Small intestine (tissue), 16 donors: ENCODE data around the gene IL22. TPM values are rescaled to one million over a fixed set of nuclear protein-coding genes. Genes with fewer than 3 reads are reported as not detected.
A peak's percentile ranks its signal among the peaks of the same experiment; 100 is the strongest.

Experiments
- DNase-seq, 2 donors: peaks; one replicate each; pipeline versions ENCODE4 v3.0.0 to v3.0.0-alpha.2; 2013
- FAIRE-seq: peaks from 2 replicates; lab custom pipeline; 2012; peaks lifted over from hg19 to GRCh38; lab: Jason Lieb, UNC
- H3K27ac ChIP-seq, 3 donors: one replicate each; pipeline ENCODE4 v1.5.1; 2013; ENCODE audit warnings: low read length in 2 of 3, mild to moderate bottlenecking in 2 of 3, control low read depth in 1 of 3, inconsistent platforms in 1 of 3, low read depth in 1 of 3, moderate library complexity in 1 of 3
- H3K27me3 ChIP-seq, 3 donors: one replicate each; pipeline ENCODE4 v1.6.1; 2013; ENCODE audit warnings: low read length in 3 of 3, inconsistent platforms in 1 of 3; ENCODE audit not compliant: control insufficient read depth in 3 of 3, insufficient read depth in 3 of 3
- H3K36me3 ChIP-seq, 3 donors: one replicate each; pipeline ENCODE4 v1.6.1; 2013; ENCODE audit warnings: low read length in 3 of 3, inconsistent platforms in 1 of 3, low read depth in 1 of 3, mild to moderate bottlenecking in 1 of 3, moderate library complexity in 1 of 3; ENCODE audit not compliant: control insufficient read depth in 3 of 3, insufficient read depth in 2 of 3
- H3K4me1 ChIP-seq, 3 donors: one replicate each; pipeline ENCODE4 v1.6.1; 2013; ENCODE audit warnings: low read length in 2 of 3, inconsistent platforms in 1 of 3, low read depth in 1 of 3, mild to moderate bottlenecking in 1 of 3, moderate library complexity in 1 of 3; ENCODE audit not compliant: control insufficient read depth in 3 of 3, insufficient read depth in 2 of 3
- H3K4me3 ChIP-seq, 3 donors: one replicate each; pipeline ENCODE4 v1.5.1; 2013; ENCODE audit warnings: low read length in 3 of 3, control low read depth in 1 of 3, inconsistent platforms in 1 of 3, low read depth in 1 of 3, mild to moderate bottlenecking in 1 of 3, moderate library complexity in 1 of 3
- H3K9me3 ChIP-seq, 2 donors: one replicate each; pipeline ENCODE4 v1.6.1; 2013; ENCODE audit warnings: low read depth in 1 of 2, low read length in 1 of 2; ENCODE audit not compliant: control insufficient read depth in 2 of 2, insufficient read depth in 1 of 2
- WGBS, 3 donors: extraction: QIAGEN DNeasy Blood & Tissue Kit; methylation state at CpG; one replicate each; pipeline ENCODE4 v1.1.7; 2013; 5-methylcytosine and 5-hydroxymethylcytosine counted together
- long read RNA-seq, 10 donors: transcript quantifications; one replicate each; lab custom pipeline, GENCODE V29; 2026
- polyA plus RNA-seq, 4 donors: library from polyadenylated mRNA; stranded (reverse) in 3 of 4; unstranded in 1 of 4; fragments of 200-250 nt in 3 of 4; fragments of 120-200 nt in 1 of 4; gene quantifications; one replicate each; pipeline versions ENCODE4 v1.2.1 to v1.2.3, GENCODE V29; 2013
- donor health status: healthy with polysubstance abuse.
- donor health status: control.
- donor health status: control.
- donor health status: Bipolar disorder and iron deficiency.
- donor health status: healthy.

IL22 gene, protein sequence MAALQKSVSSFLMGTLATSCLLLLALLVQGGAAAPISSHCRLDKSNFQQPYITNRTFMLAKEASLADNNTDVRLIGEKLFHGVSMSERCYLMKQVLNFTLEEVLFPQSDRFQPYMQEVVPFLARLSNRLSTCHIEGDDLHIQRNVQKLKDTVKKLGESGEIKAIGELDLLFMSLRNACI
- not detected for polyA plus RNA-seq
- long read RNA-seq, donor 1 = 0 reads
- long read RNA-seq, donor 2 = 0 reads
- long read RNA-seq, donor 3 = 0 reads
- long read RNA-seq, donor 4 = 0 reads
- long read RNA-seq, donor 5 = 0 reads
- long read RNA-seq, donor 6 = 0 reads
- long read RNA-seq, donor 7 = 0 reads
- long read RNA-seq, donor 8 = 0 reads
- long read RNA-seq, donor 9 = 0 reads
- long read RNA-seq, donor 10 = 0 reads

DNA sequence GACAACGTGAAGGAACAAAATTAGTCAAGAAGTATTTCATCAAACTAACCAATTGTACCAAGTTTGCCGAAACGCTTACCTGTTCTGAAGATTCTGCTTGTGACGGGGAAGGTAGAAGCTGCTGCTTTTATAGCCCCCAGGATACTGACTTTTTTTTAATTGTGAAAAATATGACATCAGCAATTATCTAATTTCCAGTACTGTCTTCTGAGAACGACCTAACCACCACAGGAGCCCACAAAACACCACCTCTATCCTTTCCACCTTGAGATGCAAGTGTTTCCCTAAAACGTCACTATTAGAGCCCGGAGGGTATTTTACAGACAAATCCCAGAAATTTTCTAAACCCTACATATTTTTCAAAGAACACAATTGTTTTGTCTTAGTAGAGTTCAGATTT lies at the start of gene IL22:
TSS of gene IL22 (minus strand) at position 101 of the 400 bp plus-strand sequence. CDS start 156 bp downstream, outside the sequence.
- H3K9me3 ChIP-seq = no peaks in the 10 kb centered on the region
- H3K4me3 ChIP-seq = no peak within 1 kb of the TSS
- DNase-seq (no peak), FAIRE-seq (no peak)
- no peaks in the 10 kb centered on the region for H3K36me3 ChIP-seq
- WGBS, 3 donors = 83 to 89% (median 88%) methylated on average over 7 of the region's 7 CpGs
- no peaks in the 10 kb centered on the region for H3K4me1 ChIP-seq
- peaks cover 0 to 4% (median 0%) of the 10 kb centered on the region in 3 donors for H3K27me3 ChIP-seq
- H3K27ac ChIP-seq = no peak within 1 kb of the TSS

DNA sequence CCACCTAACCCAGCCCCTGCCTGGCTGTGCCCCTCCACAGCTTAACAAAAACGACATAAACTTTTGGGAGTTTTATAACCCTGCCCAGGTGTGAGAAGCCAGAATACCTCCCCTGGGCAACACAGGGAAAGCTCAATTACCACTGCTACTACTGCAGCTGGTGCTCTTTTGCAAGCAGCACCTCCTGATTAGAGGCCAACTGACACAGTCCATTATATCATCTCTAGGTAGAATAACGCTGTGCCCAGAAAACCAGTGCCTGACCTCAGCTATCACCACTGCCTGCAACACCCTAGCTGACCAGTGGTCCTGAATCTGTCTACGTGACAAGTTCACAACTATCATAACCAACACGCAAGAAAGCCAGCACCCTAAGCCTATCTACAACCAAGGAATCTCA lies 44.5 kb upstream of the IL22 start:
- no peak for DNase-seq
- no peak overlapping the region for H3K4me3 ChIP-seq
- H3K36me3 ChIP-seq = peaks cover 0 to 10% (median 0%) of the 10 kb centered on the region in 3 donors
- H3K4me1 ChIP-seq = no peaks in the 10 kb centered on the region
- no peak for FAIRE-seq
- WGBS, 3 donors = 78 to 88% (median 85%) methylated on average over 4 of the region's 4 CpGs
- H3K27ac ChIP-seq = no peak overlapping the region
- no peaks in the 10 kb centered on the region for H3K27me3 ChIP-seq
- no peaks in the 10 kb centered on the region for H3K9me3 ChIP-seq

DNA sequence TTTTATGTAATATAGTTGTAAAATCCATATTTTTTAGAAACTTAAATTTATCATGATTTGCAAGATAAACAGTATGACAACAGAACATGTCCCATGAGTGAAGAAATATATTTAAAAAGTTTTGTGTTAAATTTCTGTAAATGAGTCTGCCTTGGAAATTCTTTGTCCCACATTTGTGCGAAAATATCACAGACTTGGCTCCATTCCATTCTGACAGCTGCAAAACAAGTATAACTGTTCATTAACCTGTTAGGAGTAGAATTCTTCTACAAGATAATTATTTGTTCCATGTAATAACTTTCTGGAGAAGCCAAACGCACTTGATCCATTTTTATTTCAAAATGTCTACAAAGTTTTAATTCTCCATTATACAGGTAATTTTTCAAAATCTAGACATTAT lies 40.8 kb upstream of the IL22 start:
- WGBS, 3 donors = 17 to 40% (median 37%) methylated on average over 2 of the region's 2 CpGs
- FAIRE-seq = peak; percentile 64

DNA sequence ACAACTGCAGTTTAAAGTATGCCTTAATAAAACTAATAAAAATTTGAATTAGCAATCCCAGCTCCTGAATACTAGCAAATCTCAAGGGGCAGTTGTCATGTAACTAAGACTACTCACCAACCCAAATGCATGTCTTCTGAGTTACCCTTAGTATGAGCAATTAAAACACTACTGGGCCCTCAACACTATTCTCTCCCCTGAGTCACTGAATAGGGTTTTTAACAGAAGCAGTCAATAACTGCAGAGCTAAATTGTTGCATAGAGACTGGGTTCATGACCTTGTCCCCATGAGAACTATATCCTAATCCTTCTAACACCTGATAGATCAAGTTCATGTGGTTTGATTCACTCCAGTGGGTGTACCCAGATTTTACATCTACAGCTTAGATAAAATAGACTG lies 39.9 kb upstream of the IL22 start:
- DNase-seq = no peak
- H3K4me3 ChIP-seq = no peak overlapping the region
- no peak overlapping the region for H3K27ac ChIP-seq
- H3K9me3 ChIP-seq = no peaks in the 10 kb centered on the region
- no peaks in the 10 kb centered on the region for H3K4me1 ChIP-seq
- peaks cover 0 to 7% (median 0%) of the 10 kb centered on the region in 3 donors for H3K36me3 ChIP-seq
- no peaks in the 10 kb centered on the region for H3K27me3 ChIP-seq
- no peak for FAIRE-seq

More for the DNA sequence above, 40.8 kb upstream of the IL22 start:
- Histone ChIP-seq H3K9me3 (no peaks in the 10 kb centered on the region), H3K4me1 (no peaks in the 10 kb centered on the region), H3K4me3 (no peak overlapping the region), H3K27ac (no peak overlapping the region), H3K36me3 (peaks cover 0 to 10% (median 0%) of the 10 kb centered on the region in 3 donors), H3K27me3 (no peaks in the 10 kb centered on the region)
- DNase-seq = no peak

DNA sequence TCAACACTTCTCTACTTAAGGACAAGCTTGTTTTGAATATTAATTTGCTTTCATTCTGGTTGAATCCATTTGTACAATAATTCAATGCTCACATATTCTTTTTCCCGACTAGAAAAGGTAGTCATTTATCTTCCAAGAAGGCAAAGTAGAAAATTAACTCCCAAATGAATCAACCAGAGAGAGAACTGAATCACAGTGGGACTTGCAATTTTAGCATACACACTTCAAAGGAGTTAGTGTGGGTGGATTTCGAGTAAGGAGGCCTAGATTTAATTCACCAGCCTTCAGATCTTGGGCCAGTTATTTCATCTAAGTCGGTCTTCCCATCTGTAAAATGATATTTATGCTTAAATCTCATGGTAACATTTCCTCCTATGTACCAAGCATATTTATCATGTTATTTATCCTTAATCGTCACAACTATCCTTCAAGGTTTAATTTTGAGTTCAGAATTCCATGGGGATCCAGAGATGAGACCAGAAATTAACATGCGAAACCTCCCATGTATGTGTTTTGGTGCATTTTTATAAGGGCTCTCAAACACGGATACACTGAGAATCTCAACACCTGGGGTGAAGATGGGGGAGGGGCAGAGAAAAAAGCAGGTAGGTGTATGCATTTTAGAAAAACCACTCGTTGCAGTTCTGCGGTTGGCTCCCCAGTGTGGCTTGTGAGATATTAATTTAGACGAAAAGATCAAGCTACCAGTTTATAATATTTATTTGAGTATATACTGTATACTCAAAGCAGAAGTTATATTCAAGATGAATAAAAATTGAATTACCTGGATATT lies 38.9 kb upstream of the IL22 start:
- no peaks in the 10 kb centered on the region for H3K4me1 ChIP-seq
- H3K36me3 ChIP-seq = no peaks in the 10 kb centered on the region
- FAIRE-seq = no peak
- 80 to 87% (median 82%) methylated on average over 9 of the region's 9 CpGs for WGBS, 3 donors
- no peaks in the 10 kb centered on the region for H3K9me3 ChIP-seq
- no peak overlapping the region for H3K27ac ChIP-seq
- DNase-seq = no peak
- H3K27me3 ChIP-seq = no peaks in the 10 kb centered on the region
- H3K4me3 ChIP-seq = no peak overlapping the region

DNA sequence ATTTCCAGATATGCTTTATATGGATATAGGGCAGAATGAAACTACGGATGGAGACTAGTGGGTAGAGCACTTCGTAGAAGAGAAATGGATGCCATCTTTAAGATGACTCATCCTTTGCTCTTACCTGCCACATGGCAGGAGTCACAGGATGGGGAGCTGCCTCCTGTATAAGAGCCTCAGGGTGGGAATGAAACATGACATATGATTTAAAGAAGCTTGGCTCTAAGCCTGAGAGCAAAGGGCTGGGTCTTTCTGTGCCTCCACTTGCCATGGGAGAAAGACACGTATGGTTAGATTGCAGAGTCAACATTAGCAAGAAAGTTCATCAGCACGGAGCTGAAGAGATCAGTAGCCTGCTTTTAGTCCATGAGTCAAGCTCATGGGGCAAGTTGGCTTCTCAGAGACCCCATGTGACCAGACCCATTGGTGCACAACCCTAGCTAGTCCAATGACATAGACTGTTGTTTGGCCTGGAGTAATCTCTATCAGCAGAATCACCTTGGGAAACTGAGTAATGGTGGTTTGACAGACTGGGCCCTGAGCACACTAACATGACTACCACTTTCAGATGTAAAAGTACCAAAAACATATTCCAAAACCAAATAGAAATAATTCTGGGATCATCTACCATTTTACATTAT lies 38.1 kb upstream of the IL22 start:
- Histone ChIP-seq H3K4me1 (no peaks in the 10 kb centered on the region), H3K27ac (no peak overlapping the region), H3K27me3 (no peaks in the 10 kb centered on the region), H3K9me3 (no peaks in the 10 kb centered on the region), H3K4me3 (no peak overlapping the region), H3K36me3 (no peaks in the 10 kb centered on the region)
- no peak for FAIRE-seq
- DNase-seq = no peak
- 91 to 93% (median 92%) methylated on average over 4 of the region's 4 CpGs for WGBS, 3 donors

DNA sequence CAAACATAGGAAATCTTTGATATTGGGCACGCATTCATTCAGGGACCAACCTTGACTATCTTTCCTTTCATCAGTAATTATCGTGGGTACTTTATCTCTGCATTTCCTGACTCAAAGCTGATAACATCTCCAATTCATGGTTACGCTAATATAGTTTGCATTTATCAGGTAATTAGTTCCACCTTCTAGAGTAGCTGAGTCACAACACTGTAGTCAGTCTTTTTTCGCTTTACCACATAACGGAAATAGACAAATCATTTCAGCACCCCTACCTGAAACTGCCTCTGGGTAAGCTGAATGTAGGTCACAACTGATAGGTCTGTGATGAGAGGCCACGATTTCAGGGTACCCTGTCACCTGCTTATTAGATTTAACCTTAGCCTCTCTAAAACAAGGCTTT lies 36.7 kb upstream of the IL22 start:
- no peaks in the 10 kb centered on the region for H3K27me3 ChIP-seq
- H3K4me3 ChIP-seq = no peak overlapping the region
- DNase-seq (peak in 1 of 2 donors; percentile 34), FAIRE-seq (no peak)
- 41 to 59% (median 53%) methylated on average over 6 of the region's 6 CpGs for WGBS, 3 donors
- no peaks in the 10 kb centered on the region for H3K4me1 ChIP-seq
- H3K36me3 ChIP-seq = no peaks in the 10 kb centered on the region
- H3K27ac ChIP-seq = no peak overlapping the region
- H3K9me3 ChIP-seq = no peaks in the 10 kb centered on the region

DNA sequence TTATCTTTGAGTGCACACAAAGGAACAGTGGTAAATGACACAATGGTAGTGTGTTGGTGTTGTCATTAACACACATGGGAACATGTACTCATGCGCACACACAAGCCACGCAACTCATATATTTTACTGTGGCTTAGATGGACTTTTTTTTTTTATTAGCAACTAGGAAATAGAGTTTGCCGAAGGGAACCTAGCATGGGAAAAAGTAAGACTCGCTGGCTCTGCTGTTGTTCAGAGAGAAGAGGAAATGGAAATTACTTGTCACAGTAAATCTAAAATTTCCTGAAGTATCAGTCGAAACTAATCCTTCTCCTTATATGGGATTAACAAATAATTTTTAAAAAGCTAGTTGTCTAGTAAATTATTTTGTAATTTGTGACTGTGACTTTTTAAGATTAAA lies 33.7 kb upstream of the IL22 start:
- no peak for DNase-seq
- Histone ChIP-seq H3K36me3 (no peaks in the 10 kb centered on the region), H3K27ac (no peak overlapping the region), H3K4me3 (no peak overlapping the region), H3K27me3 (no peaks in the 10 kb centered on the region), H3K9me3 (no peaks in the 10 kb centered on the region), H3K4me1 (no peaks in the 10 kb centered on the region)
- WGBS, 3 donors = 73 to 87% (median 83%) methylated on average over 5 of the region's 5 CpGs
- FAIRE-seq = no peak
